Measurements from ENCODE around the gene CHST15.

GRCh38 chr10:124122211-124122610 is 28.8 kb upstream of the CHST15 start:
- TF ChIP-seq EZH2 (IDR thresholded peaks at IDR 0.05; ENCODE audit: insufficient read depth, poor library complexity, severe bottlenecking): no peak
- TF ChIP-seq EZH2phosphoT487 (IDR thresholded peaks at IDR 0.05; ENCODE audit: insufficient read depth, low read depth): no peak
